ENCODE results near the gene RASAL3.

RASAL3 gene

DNA sequence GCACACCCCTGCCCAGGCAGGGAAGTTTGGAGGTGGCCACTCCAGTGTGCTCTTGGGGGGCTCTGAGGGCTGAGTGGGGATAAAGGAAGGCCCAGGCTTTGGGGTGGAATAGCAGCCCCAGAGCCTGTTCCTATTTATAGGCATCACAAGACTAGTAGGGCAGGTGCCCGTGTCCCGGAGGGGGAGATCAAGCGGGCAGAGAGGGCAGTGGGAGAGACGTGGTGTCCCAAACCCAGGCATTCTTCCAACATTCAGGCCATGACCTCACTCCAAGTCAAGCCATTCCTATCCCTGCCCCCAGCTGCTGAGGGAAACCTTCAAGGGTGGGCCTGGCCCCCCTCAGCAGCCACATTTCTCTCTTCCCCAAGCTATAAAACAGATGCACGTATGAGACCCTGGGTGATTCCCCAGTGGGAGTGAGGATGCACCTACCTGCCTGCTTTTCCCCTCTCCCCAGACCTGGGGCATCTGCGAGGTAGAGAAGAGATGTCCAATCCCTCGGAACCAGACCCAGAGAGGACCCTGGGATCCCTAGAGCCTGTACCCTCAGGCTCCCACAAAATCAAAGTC lies 18.5 kb downstream of the RASAL3 start:
- DNase-seq, result no peak
- no peak overlapping the region for H3K4me3 Mint-ChIP-seq

DNA sequence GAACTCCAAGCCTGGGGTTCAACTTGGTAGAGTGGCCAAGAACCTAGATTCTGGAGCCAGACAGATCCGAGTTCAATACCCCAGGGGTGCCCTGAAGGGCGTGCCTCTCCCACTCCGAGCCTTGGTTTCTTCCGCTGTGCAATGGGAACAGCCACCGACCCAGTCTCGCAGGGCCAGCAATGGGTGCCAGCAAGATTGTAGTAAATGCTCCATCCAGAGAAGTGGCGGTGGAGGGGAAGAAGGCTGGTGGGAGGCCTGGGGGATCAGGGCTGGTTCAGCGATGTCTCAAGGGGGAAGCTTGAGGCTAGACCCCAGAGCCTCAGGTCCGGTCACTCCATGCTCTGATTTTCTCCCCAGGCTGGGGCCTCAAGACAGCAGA lies 19.1 kb downstream of the RASAL3 start:
- H3K27ac Mint-ChIP-seq, result peak overlapping the region in 1 of 2 donors; percentile 69

More for the DNA sequence above, 18.5 kb downstream of the RASAL3 start:
- H3K27ac Mint-ChIP-seq, result peak overlapping the region in 1 of 2 donors; percentile 69
- peaks cover 15% of the 10 kb centered on the region for H3K4me1 Mint-ChIP-seq
- ATAC-seq, result no peak
- H3K9me3 Mint-ChIP-seq, result peaks cover 6 to 8% of the 10 kb centered on the region in 2 donors
- no peaks in the 10 kb centered on the region for H3K27me3 Mint-ChIP-seq

DNA sequence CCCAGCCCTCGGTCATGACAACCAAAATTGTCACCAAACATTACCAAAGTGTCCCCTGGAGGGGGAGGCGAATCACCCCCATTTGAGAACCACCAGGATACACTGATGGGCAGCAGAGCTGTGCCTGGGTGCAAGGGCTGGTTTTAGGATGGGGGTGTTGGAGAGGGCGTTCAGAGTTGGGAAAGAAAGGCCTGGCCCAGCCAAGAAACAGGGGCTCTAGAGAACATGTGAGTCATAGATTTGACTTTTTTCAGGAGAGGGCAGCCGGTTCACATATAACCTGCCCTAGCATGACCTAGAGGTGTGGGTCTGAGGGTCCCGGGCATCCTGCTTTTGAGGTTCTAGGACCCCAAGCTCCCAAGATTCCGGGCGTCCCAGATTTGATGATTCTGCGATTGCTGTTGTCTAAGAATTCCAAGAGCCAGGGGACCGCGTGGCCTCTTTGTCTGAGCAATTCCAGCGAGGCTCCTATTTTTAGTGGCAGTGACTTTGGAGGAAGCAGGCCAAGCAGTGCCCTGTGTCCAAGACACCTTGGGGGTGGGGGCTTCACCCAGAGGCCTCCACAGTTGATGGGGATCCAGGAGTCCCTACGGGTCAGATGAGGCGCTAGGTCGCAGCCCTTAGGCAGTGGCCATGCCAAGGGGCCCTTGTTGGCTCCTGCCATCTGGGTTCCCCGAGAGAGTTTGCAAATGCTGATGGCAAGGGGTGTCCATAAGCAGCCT lies 19.7 kb downstream of the RASAL3 start:
- Mint-ChIP-seq H3K4me1 (peaks cover 6% of the 10 kb centered on the region), H3K27ac (no peak overlapping the region), H3K27me3 (no peaks in the 10 kb centered on the region), H3K4me3 (no peak overlapping the region), H3K9me3 (no peaks in the 10 kb centered on the region)
- ATAC-seq (no peak), DNase-seq (no peak)

More for the DNA sequence above, 19.1 kb downstream of the RASAL3 start:
- Mint-ChIP-seq H3K4me1 (peaks cover 8% of the 10 kb centered on the region), H3K27me3 (no peaks in the 10 kb centered on the region), H3K9me3 (peaks cover under 1 to 3% of the 10 kb centered on the region in 2 donors), H3K4me3 (no peak overlapping the region)
- no peak for DNase-seq
- ATAC-seq, result no peak

DNA sequence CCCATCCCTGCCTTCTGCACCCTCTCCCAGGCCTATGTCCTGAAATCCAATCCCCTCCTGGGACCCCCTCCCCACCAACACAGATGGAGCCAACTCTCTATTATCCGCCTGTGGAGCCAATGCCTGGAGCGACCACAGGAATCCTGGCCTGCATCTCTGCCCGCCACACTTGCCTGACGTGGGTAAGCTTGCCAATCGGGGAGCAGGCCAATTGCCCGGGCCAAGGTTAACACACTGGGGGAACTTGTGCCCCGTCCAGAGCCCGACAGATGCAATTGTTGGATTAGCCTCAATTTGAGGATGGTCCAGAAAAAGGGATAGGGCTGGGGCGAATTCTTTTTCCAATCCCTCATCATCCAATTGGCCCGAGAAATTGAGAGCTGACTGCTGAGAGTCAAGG lies 20.5 kb downstream of the RASAL3 start:
- DNase-seq (no peak), ATAC-seq (no peak)
- Mint-ChIP-seq H3K27ac (no peak overlapping the region), H3K27me3 (no peaks in the 10 kb centered on the region), H3K4me3 (no peak overlapping the region), H3K4me1 (peaks cover 2% of the 10 kb centered on the region), H3K9me3 (no peaks in the 10 kb centered on the region)

DNA sequence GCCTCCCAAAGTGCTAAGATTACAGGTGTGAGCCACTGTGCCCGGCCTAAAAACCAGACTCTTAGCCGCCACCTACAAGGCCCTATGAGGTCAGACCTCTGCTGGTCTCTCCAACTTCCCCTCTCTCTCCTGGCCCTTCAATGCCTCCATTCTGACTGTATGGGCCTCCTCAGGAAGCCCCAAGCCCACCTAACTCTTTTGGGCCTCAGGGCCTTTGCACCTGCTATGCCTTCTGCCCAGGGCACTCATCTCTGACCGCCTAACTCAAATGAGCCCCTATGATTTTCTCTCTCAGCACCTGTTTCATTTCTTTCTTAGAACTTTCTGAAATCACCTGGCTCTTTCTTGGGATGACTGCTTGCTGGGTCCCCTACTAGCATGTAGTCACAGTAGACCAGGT lies 21.0 kb downstream of the RASAL3 start:
- ATAC-seq (no peak), DNase-seq (no peak)
- Mint-ChIP-seq H3K9me3 (no peaks in the 10 kb centered on the region), H3K27me3 (no peaks in the 10 kb centered on the region), H3K4me1 (no peaks in the 10 kb centered on the region), H3K27ac (no peak overlapping the region), H3K4me3 (no peak overlapping the region)

DNA sequence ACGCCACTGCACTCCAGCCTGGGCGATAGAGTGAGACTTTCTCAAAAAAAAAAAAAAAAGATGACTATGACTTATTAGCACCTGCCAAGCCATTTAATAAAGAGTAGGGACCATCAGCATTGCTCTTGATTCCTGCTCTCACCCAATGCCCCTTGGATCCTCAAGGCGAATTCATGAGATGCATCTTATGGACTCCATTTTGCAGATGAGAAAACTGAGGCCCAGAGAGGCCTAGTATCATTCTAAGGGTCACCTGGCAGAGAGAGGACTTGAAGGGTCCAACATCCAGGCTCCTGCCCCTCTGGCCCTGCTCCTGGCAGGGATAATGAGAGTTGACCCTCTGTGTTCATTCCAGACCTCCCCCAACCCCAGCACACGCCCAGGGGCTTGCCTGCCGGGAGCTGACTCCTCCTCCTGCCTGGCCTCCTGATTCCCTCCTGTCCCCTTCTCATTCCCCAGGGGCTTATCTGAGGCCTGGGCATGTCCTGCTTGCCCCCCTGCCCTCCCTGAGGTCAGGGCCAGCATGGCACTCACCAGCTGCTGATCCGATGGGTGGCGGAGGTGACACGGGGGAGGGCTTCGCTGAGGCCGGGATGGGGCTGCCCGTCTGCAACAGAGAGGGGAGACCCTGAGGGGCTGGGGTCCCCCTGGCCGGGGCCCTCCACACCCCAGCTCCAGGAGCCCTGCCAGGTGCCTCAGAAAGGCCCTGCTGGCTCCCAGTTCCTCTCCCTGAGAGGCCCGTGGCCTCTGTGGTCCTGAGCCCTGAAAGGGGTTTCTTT lies 22.0 kb downstream of the RASAL3 start:
- Mint-ChIP-seq H3K27me3 (no peaks in the 10 kb centered on the region), H3K27ac (no peak overlapping the region), H3K4me1 (no peaks in the 10 kb centered on the region), H3K9me3 (no peaks in the 10 kb centered on the region), H3K4me3 (no peak overlapping the region)
- DNase-seq, result no peak
- ATAC-seq, result no peak

DNA sequence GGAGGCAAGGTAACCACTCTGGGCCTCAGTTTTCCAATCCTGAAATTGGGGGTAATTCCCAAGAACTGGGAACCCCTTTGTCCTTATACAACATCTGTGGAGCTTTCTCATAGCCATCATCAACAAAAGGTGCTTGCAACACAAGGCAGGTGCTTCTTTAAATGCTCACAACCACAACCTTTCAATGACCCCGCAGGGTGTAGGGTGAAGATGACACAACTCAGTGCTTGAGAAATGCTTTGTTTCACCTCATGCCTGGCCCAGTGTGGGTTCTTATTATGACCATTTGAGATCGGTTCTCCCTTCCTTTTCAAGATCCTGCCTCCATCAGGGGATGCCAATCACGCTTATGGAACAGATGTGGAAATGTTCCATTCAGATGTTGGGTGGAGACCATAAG lies 23.0 kb downstream of the RASAL3 start:
- DNase-seq (no peak), ATAC-seq (no peak)
- Mint-ChIP-seq H3K27me3 (no peaks in the 10 kb centered on the region), H3K27ac (no peak overlapping the region), H3K9me3 (no peaks in the 10 kb centered on the region), H3K4me1 (peaks cover 4% of the 10 kb centered on the region), H3K4me3 (no peak overlapping the region)

DNA sequence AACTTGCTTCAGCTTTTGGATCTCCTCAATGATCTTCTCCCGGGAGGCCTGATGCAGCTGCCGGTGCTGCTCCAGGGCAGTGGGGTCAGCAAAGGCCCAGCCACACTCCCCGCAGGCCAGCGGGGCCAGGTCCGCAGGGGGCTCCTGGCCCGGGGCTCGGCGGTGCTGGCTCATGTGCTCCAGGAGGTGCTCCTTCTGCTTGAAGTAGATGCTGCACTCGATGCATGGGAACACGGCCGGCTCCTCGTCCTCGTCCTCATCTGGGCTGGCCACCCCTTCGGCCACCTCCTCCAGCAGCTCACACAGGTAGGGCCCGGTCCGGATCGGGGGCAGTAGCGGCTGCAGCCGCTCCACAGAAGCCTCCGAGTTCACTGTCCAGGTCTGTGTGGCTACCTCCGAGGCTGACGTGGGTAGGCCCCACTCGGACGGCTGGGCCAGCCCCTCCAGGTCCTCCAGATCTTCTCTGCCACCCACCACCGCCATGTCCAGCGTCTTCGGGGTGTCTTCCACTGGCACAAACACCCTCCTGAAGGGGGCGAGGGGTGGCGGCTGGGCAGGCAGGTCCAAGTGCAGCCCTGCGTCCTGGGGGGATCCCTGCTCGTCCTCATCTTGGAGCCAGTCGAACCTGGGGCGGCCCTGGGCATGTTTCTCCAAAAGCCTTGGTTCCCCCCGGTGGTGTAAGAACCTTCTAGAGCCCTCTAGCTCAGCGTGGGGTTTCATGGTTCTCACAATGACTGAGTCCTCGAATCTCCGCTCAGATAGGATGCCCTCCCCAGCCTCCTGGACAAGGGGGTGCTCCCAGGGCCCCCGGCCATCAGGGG lies 24.3 kb downstream of the RASAL3 start:
- ATAC-seq, result no peak
- Mint-ChIP-seq H3K9me3 (no peaks in the 10 kb centered on the region), H3K4me3 (no peak overlapping the region), H3K4me1 (peaks cover 7% of the 10 kb centered on the region), H3K27ac (no peak overlapping the region), H3K27me3 (no peaks in the 10 kb centered on the region)
- no peak for DNase-seq

DNA sequence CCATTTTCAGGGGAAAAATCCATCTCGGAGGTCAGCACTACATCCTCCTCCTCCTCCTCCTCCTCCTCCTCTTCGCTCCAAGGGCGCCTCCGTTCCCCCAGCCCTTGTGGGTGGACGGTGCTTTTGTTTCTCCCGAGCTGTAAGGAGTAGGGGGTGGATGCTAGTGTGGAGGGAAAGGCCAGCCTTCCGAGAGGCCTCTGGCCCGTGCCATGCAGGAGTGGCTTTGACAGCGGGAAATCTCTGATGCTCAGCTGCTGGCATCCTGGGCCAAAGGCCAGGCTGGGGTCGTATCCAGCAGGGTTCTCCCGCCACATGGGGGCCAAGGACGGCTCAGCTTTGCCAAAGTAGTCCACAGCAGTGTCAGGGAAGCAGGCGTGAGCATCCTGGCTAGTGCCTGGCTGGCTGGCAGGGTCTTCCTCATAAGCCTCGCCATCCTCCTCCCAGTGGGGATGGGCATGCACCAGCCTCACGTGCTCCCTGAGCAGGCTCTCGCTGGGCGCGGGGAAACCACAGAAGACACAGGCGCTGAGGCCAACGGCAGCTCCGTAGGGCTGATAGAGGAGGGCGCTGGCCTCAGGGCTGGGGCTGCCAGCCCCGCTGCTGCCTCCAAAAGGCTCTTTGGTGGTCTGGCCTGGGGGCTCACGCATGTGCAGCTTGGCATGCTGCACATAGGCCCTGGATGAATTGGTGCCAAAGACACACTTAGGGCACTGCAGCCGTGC lies 25.1 kb downstream of the RASAL3 start:
- no peak for DNase-seq
- H3K27me3 Mint-ChIP-seq, result no peaks in the 10 kb centered on the region
- ATAC-seq, result no peak
- H3K4me1 Mint-ChIP-seq, result peaks cover 7% of the 10 kb centered on the region
- peak overlapping the region in 1 of 2 donors; percentile 76 for H3K27ac Mint-ChIP-seq
- no peaks in the 10 kb centered on the region for H3K9me3 Mint-ChIP-seq
- H3K4me3 Mint-ChIP-seq, result no peak overlapping the region

DNA sequence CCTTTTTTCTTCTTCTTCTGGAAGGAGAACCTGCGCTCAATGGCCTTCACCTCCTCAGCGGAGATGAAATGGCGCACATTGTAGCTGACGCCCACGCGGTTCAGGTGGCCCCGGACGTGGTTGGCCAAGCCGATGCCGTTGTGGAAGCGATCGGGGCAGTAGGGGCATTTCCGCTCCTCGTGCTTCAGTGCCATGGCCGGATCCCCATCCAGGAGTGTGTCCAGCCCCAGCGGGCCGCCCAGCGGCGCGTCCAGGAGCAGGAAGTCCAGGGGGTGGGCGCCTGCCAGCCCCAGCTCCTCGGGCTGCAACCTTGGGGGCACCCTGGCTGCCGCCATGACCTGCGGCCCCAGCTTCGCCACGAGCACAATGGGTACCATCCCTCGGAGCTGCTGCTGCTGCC lies 25.8 kb downstream of the RASAL3 start:
- H3K27ac Mint-ChIP-seq, result no peak overlapping the region
- no peak overlapping the region for H3K4me3 Mint-ChIP-seq
- ATAC-seq (no peak), DNase-seq (no peak)
- no peaks in the 10 kb centered on the region for H3K9me3 Mint-ChIP-seq
- H3K27me3 Mint-ChIP-seq, result no peaks in the 10 kb centered on the region
- peaks cover 9% of the 10 kb centered on the region for H3K4me1 Mint-ChIP-seq

DNA sequence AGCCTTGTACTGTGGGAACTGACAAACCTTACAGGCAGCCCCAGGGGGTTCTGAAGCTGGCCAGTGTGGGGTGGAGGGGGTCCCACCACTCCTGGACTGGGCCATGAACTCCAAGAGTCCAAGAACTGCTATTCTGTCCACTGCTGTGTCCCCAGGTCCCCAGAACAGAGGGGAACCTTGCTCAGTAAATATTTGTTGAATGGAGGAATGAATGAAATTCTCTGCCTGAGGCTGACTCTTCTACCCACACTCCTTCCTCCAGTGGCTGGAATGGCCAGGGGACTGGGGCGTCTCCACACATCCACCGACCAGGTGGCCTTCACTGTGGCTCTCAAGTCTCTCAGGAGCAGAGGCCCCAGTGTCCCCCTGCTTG lies 26.2 kb downstream of the RASAL3 start:
- H3K27me3 Mint-ChIP-seq, result no peaks in the 10 kb centered on the region
- H3K4me1 Mint-ChIP-seq, result peaks cover 14% of the 10 kb centered on the region
- DNase-seq, result no peak
- no peaks in the 10 kb centered on the region for H3K9me3 Mint-ChIP-seq
- no peak overlapping the region for H3K4me3 Mint-ChIP-seq
- no peak overlapping the region for H3K27ac Mint-ChIP-seq
- no peak for ATAC-seq

DNA sequence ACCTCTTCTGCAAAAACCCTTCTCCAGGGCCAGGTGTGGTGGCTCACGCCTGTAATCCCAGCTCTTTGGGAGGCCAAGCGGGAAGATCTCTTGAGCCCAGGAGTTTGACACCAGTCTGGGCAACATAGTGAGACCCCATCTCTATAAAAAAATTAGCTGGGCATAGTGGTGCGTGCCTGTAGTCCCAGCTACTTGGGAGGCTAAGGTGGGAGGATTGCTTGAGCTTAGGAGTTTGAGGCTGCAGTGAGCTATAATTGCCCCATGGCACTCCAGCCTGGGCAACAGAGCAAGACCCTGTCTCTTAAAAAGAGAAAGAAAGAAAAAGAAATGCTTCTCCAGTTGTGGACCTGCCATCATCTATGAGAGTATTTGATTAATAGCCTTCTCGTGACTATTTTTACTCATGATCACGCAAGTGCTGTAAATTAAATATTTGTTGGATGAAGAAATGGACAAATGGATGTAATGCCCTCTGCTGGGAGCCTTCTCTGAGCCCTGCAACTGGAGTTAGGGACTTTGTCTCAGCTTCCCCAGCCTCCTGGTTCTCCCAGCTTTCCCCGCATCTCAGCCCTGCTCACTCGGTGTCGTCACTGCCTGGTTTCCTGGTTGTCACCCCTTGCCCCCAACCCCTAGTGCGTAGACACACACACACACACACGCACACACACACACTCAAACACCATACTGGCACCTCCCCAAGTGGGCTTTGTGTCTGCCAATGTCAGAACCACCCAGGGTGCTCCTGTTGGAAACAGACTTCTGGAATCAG lies 26.8 kb downstream of the RASAL3 start:
- DNase-seq, result no peak
- H3K27me3 Mint-ChIP-seq, result no peaks in the 10 kb centered on the region
- H3K4me3 Mint-ChIP-seq, result no peak overlapping the region
- no peak overlapping the region for H3K27ac Mint-ChIP-seq
- no peak for ATAC-seq
- H3K9me3 Mint-ChIP-seq, result no peaks in the 10 kb centered on the region
- peaks cover 17% of the 10 kb centered on the region for H3K4me1 Mint-ChIP-seq

DNA sequence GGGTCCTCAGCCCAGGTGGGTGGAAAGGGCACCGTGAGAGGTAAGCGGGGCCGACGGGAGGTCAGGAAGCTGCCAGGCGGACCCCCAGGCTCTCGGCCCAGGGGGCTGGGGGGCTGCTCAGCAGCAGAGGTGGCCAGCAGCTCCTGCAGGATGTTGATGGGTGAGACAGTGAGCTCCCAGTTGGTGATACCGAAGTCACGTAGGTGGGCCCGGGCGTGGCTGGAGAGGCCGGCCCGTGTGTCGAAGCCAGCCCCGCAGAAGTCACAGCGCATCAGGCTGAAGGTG lies 27.6 kb downstream of the RASAL3 start:
- H3K4me3 Mint-ChIP-seq, result no peak overlapping the region
- DNase-seq, result no peak
- no peaks in the 10 kb centered on the region for H3K9me3 Mint-ChIP-seq
- no peaks in the 10 kb centered on the region for H3K27me3 Mint-ChIP-seq
- H3K4me1 Mint-ChIP-seq, result peaks cover 19% of the 10 kb centered on the region
- no peak for ATAC-seq
- H3K27ac Mint-ChIP-seq, result no peak overlapping the region

DNA sequence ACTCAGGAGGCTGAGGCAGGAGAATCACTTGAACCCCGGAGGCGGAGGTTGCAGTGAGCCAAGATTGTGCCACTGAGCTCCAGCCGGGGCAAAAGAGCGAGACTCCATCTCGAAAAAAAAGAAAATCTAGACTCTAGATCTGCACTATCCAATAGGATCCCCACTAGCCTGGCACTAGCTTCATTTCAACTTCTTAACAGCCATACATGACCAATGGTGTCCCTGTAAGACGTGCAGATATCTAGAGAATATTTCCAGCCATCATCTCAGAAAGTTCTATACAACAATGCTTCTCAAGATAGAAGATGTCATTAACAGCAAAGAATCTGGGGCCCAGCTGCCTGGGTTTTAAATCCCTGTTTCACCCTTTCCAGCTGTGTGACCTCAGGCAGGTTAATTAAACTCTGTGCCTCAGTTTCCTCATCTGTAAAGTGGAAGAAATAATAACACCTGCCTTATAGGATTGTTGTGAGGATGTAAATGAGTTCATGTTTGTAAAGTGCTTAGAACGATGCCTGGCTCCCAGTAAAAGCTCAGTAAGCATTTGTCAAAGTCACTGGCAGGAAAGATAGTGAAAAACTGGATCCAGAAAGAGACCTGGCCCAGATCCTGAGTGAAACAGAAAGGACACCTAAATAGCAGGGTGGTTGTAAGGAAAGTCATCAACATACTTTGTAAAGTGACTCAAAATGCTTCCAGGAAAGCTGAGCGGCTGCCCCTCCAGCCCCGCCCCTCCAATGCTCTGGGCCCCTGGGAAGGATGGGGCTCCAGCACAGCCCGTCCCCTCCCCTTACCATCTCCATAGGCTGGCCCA lies 28.1 kb downstream of the RASAL3 start:
- DNase-seq (no peak), ATAC-seq (no peak)
- H3K27me3 Mint-ChIP-seq, result no peaks in the 10 kb centered on the region
- H3K4me3 Mint-ChIP-seq, result no peak overlapping the region
- H3K4me1 Mint-ChIP-seq, result peaks cover 25% of the 10 kb centered on the region
- H3K27ac Mint-ChIP-seq, result no peak overlapping the region
- no peaks in the 10 kb centered on the region for H3K9me3 Mint-ChIP-seq

Measured in stimulated activated naive CD8-positive, alpha-beta T cell treated with anti-CD3 and anti-CD28 coated beads, Interleukin-15, amount 100 ng/mL, for 72 hours (primary cell).